Measurements from ENCODE around the gene PSME2. TPM values are rescaled to one million over a fixed set of nuclear protein-coding genes. Genes with fewer than 3 reads are reported as not detected.

Gene PSME2
- total and polyA plus RNA-seq, 9 of the 15 experiments (the other 6 are each of a cell fraction or from before 2014, with no cell fraction given), result 111 to 579 (median 159) TPM

DNA sequence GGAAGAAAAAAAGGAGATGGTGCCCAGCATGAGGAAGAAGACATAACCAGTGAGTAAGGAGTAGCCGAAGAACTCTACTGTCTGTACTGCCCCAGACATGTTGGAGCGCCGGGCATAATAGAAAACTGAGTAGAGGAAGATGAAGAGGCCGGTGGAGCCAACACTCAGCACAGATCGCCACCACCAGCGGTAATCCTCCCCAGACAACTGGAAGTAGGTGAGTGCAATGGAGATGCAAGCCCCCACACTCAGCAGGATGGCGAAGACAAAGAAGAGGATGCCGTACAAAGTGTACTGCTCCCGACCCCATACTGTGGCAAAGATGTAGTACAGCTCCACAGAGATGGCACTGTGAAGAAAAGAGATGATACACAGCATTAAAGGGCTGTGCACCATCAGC lies 43.0 kb upstream of the PSME2 start (continued):
- TF ChIP-seq, protein P1, sequence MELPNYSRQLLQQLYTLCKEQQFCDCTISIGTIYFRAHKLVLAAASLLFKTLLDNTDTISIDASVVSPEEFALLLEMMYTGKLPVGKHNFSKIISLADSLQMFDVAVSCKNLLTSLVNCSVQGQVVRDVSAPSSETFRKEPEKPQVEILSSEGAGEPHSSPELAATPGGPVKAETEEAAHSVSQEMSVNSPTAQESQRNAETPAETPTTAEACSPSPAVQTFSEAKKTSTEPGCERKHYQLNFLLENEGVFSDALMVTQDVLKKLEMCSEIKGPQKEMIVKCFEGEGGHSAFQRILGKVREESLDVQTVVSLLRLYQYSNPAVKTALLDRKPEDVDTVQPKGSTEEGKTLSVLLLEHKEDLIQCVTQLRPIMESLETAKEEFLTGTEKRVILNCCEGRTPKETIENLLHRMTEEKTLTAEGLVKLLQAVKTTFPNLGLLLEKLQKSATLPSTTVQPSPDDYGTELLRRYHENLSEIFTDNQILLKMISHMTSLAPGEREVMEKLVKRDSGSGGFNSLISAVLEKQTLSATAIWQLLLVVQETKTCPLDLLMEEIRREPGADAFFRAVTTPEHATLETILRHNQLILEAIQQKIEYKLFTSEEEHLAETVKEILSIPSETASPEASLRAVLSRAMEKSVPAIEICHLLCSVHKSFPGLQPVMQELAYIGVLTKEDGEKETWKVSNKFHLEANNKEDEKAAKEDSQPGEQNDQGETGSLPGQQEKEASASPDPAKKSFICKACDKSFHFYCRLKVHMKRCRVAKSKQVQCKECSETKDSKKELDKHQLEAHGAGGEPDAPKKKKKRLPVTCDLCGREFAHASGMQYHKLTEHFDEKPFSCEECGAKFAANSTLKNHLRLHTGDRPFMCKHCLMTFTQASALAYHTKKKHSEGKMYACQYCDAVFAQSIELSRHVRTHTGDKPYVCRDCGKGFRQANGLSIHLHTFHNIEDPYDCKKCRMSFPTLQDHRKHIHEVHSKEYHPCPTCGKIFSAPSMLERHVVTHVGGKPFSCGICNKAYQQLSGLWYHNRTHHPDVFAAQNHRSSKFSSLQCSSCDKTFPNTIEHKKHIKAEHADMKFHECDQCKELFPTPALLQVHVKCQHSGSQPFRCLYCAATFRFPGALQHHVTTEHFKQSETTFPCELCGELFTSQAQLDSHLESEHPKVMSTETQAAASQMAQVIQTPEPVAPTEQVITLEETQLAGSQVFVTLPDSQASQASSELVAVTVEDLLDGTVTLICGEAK (IDR thresholded peaks at IDR 0.05), result no peak
- TF ChIP-seq, protein P1 (CRISPR knock-in tag; IDR thresholded peaks at IDR 0.05), result no peak
- TF ChIP-seq ZNF174 (CRISPR knock-in tag; IDR thresholded peaks at IDR 0.05), result no peak

All from K562 (cell line).